ENCODE measurements around the gene TJAP1.

DNA sequence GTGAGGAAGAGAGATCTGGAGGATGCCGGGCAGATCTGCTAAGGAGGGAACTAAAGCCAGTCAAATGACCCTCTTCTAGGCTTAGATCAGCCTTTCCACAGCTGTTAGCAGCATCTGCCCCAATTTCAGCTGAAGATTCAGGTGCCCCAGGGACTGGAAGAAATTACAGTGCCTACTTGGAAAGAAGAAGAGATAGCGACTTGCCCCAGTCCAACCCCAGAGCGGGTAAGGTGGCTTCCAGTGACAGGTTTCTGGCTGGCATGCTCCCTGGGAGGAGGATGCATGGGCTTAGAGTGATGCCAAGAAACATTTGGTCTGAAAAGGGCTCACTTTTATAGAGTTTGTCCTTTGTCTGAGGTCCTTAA, 620 bp downstream of the TJAP1 start:
- TF ChIP-seq, protein P1, sequence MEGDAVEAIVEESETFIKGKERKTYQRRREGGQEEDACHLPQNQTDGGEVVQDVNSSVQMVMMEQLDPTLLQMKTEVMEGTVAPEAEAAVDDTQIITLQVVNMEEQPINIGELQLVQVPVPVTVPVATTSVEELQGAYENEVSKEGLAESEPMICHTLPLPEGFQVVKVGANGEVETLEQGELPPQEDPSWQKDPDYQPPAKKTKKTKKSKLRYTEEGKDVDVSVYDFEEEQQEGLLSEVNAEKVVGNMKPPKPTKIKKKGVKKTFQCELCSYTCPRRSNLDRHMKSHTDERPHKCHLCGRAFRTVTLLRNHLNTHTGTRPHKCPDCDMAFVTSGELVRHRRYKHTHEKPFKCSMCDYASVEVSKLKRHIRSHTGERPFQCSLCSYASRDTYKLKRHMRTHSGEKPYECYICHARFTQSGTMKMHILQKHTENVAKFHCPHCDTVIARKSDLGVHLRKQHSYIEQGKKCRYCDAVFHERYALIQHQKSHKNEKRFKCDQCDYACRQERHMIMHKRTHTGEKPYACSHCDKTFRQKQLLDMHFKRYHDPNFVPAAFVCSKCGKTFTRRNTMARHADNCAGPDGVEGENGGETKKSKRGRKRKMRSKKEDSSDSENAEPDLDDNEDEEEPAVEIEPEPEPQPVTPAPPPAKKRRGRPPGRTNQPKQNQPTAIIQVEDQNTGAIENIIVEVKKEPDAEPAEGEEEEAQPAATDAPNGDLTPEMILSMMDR (conservative IDR thresholded peaks at IDR 0.05), result no peak
- no peak for TF ChIP-seq EZH2 (IDR thresholded peaks at IDR 0.05; ENCODE audit: low read depth)
